Natural killer cell (primary cell): ENCODE data around the gene BCL6. TPM values are rescaled to one million over a fixed set of nuclear protein-coding genes. Genes with fewer than 3 reads are reported as not detected.
A peak's percentile ranks its signal among the peaks of the same experiment; 100 is the strongest.

Experiments used
- ATAC-seq, 3 donors: fragments of 150-1000 bp in 2 of 3; fragments of 200-7000 bp in 1 of 3; cut with Tn5 transposase; 1 replicate in 1 of 3; 2 replicates in 2 of 3; pipeline ENCODE4 v1.10.0; 2021; ENCODE audit warnings: mild to moderate bottlenecking in 2 of 3, moderate library complexity in 2 of 3
- DNase-seq, 2 donors: peaks; one replicate each; pipeline versions ENCODE4 v3.0.0 to v3.0.0-alpha.2; 2013 to 2021; ENCODE audit warnings: mixed read lengths in 1 of 2
- H3K27ac ChIP-seq: one replicate; pipeline ENCODE4 v1.5.1; 2013; ENCODE audit warnings: mild to moderate bottlenecking, low read length
- H3K27me3 ChIP-seq: one replicate; pipeline ENCODE4 v1.6.1; 2013; ENCODE audit warnings: low read length; ENCODE audit not compliant: control insufficient read depth, insufficient read depth
- H3K36me3 ChIP-seq: one replicate; pipeline ENCODE4 v1.6.1; 2013; ENCODE audit warnings: low read length; ENCODE audit not compliant: control insufficient read depth, insufficient read depth
- H3K4me1 ChIP-seq: one replicate; pipeline ENCODE4 v1.6.1; 2013; ENCODE audit warnings: low read length; ENCODE audit not compliant: control insufficient read depth, insufficient read depth
- H3K4me3 ChIP-seq: one replicate; pipeline ENCODE4 v1.5.1; 2013; ENCODE audit warnings: low read length
- H3K9me3 ChIP-seq: one replicate; pipeline ENCODE4 v1.6.1; 2013; ENCODE audit warnings: low read length; ENCODE audit not compliant: control insufficient read depth, insufficient read depth
- H3K27ac Mint-ChIP-seq, 2 donors: one replicate each; pipeline ENCODE4 v1.8.0; 2022; ENCODE audit warnings: mild to moderate bottlenecking in 2 of 2, mixed read lengths in 2 of 2, moderate library complexity in 1 of 2
- H3K27me3 Mint-ChIP-seq, 2 donors: one replicate each; pipeline ENCODE4 v1.8.0; 2022; ENCODE audit warnings: low read depth in 2 of 2, mixed read lengths in 2 of 2
- H3K36me3 Mint-ChIP-seq: one replicate; pipeline ENCODE4 v1.8.0; 2022; ENCODE audit warnings: mixed read lengths
- H3K4me1 Mint-ChIP-seq, 2 donors: one replicate each; pipeline ENCODE4 v1.8.0; 2022; ENCODE audit warnings: mixed read lengths in 2 of 2
- H3K4me3 Mint-ChIP-seq: one replicate; pipeline ENCODE4 v1.8.0; 2022; ENCODE audit warnings: mild to moderate bottlenecking, moderate library complexity, mixed read lengths
- H3K9me3 Mint-ChIP-seq, 2 donors: one replicate each; pipeline ENCODE4 v1.8.0; 2022; ENCODE audit warnings: mixed read lengths in 2 of 2
- WGBS: methylation state at CpG from one replicate; pipeline ENCODE4 v1.1.7; 2013; ENCODE audit warnings: missing lambda C conversion rate; ENCODE audit not compliant: insufficient coverage; 5-methylcytosine and 5-hydroxymethylcytosine counted together
- intact Hi-C: fragments of 100-400 bp; cut with micrococcal nuclease; formaldehyde crosslinking; loops from one replicate; pipeline ENCODE4 v1.14.2; 2022
- total RNA-seq, 4 donors: library from RNA; stranded (reverse); fragments of 120-200 nt in 1 of 4; gene quantifications; one replicate each; pipeline versions ENCODE4 v1.2.3 to v1.2.4, GENCODE V29; 2013 to 2022
- TF ChIP-seq, protein P1 (sequence below): fragments of 200-600 bp; IDR thresholded peaks from one replicate; pipeline ENCODE4 v1.8.0; 2022; ENCODE audit warnings: antibody characterized with exemption

BCL6 gene
- total RNA-seq, 3 donors from 2014 or later (not counting 1 experiment from before 2014, with no cell fraction given) = 41.0 to 59.0 (median 45.2) TPM

DNA sequence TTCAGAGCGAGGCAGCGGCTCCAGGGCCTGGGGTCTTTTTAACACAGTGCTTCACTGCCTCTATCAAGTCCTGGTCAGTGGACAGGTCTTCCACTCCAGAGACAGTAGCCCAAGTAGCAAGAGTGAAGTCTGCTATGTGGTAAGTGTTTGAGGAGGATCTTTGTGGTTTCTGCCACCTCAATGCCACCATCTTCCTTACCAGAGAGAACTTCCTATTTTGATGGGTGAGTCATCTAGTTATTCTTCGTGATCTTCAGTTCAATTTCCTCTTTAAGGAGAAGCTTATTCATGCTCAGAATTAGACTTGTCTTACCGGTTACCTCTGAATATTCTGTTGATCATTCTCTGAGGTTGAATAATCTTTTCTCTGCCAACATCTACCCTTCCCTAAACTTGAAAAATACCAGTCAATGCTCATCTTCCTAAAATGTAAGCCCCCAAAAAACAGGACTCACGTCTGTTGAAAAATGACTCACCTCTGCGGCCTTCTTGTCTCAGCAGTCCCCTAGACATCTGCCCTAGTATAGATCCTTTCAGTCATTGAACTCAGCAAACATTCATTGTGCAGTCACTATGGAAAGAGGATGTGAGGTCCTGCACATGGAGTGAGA, 32.2 kb upstream of the BCL6 start:
- Histone ChIP-seq H3K4me3 (no peak overlapping the region), H3K27ac (peak overlapping the region; percentile 69), H3K4me1 (peaks cover 24% of the 10 kb centered on the region), H3K9me3 (no peaks in the 10 kb centered on the region), H3K36me3 (no peaks in the 10 kb centered on the region), H3K27me3 (no peaks in the 10 kb centered on the region)
- ATAC-seq = peak; percentile 82 to 91 (median 91)
- TF ChIP-seq, protein P1, sequence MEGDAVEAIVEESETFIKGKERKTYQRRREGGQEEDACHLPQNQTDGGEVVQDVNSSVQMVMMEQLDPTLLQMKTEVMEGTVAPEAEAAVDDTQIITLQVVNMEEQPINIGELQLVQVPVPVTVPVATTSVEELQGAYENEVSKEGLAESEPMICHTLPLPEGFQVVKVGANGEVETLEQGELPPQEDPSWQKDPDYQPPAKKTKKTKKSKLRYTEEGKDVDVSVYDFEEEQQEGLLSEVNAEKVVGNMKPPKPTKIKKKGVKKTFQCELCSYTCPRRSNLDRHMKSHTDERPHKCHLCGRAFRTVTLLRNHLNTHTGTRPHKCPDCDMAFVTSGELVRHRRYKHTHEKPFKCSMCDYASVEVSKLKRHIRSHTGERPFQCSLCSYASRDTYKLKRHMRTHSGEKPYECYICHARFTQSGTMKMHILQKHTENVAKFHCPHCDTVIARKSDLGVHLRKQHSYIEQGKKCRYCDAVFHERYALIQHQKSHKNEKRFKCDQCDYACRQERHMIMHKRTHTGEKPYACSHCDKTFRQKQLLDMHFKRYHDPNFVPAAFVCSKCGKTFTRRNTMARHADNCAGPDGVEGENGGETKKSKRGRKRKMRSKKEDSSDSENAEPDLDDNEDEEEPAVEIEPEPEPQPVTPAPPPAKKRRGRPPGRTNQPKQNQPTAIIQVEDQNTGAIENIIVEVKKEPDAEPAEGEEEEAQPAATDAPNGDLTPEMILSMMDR = no peak
- Mint-ChIP-seq H3K9me3 (no peaks in the 10 kb centered on the region), H3K27me3 (no peaks in the 10 kb centered on the region), H3K4me1 (peaks cover 27 to 30% of the 10 kb centered on the region in 2 donors), H3K4me3 (peak overlapping the region; percentile 71), H3K36me3 (no peaks in the 10 kb centered on the region), H3K27ac (peak overlapping the region; percentile 78 to 84)
- intact Hi-C loops = loop anchor here (2.0 kb wide), 1 partner anchor 51 kb away; no protein-coding TSS in a partner anchor
- peak; percentile 38 to 77 for DNase-seq
- 44% methylated on average over 5 of the region's 6 CpGs for WGBS

DNA sequence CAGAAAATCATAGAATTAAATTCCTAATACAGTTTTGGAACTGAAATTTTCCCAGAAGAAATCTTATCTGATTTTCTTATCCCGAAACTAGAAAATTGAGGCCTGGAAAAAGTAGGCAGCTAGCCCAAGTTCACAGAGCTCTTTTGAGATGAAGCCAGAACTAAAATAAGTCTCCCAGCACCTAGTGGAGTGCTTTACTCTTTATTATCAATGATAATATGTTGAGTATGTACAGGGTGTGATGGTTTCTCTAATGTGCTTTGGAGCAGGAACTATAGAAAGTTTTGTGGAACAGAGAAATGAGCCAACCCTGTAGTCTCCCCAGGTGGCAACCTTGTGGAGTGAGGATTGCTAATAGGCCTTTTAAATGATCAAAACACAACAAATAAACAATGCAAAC, 30.3 kb upstream of the BCL6 start:
- no peaks in the 10 kb centered on the region for H3K9me3 ChIP-seq
- ATAC-seq = no peak
- TF ChIP-seq, protein P1 = no peak
- H3K36me3 ChIP-seq = no peaks in the 10 kb centered on the region
- no peaks in the 10 kb centered on the region for H3K36me3 Mint-ChIP-seq
- H3K27me3 Mint-ChIP-seq = no peaks in the 10 kb centered on the region
- DNase-seq = no peak
- H3K4me3 ChIP-seq = no peak overlapping the region
- H3K9me3 Mint-ChIP-seq = no peaks in the 10 kb centered on the region
- peaks cover 27 to 31% of the 10 kb centered on the region in 2 donors for H3K4me1 Mint-ChIP-seq
- H3K27ac Mint-ChIP-seq = no peak overlapping the region
- H3K27ac ChIP-seq = no peak overlapping the region
- H3K27me3 ChIP-seq = no peaks in the 10 kb centered on the region
- H3K4me3 Mint-ChIP-seq = no peak overlapping the region
- 90% methylated on average over 1 of the region's 1 CpG for WGBS
- H3K4me1 ChIP-seq = peaks cover 24% of the 10 kb centered on the region
- intact Hi-C loops = no loop called here

DNA sequence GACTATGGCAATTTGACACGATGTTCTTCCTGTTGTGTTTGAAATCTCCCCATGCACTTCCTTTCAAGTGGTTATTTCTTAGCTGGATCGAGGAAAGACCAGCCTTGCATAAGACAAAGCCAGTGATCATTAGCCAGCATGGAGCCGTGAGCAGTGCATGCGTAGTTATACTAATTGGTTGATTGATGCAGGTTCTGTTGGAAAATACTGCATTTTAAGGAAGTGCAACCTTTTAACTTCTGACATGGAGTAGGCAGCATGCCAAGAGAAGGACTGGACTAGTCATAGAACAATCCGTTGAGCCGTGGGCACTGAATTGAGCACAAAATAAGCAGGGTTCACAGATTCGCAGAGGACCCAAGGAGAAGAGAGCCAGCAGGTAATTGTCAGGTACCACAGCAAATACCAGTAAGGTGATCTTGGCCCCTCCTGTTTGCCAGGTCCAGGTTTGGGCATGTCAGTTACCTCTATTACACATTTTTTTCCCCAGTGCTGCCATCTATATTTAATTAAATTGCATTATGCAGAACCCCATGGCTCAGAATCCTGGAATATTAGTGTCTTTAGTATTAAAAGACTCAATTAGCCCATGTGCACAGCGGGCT, 29.0 kb upstream of the BCL6 start:
- Histone ChIP-seq H3K4me3 (no peak overlapping the region), H3K27me3 (no peaks in the 10 kb centered on the region), H3K4me1 (peaks cover 22% of the 10 kb centered on the region), H3K36me3 (no peaks in the 10 kb centered on the region), H3K27ac (peak overlapping the region; percentile 3), H3K9me3 (no peaks in the 10 kb centered on the region)
- TF ChIP-seq, protein P1 = no peak
- Mint-ChIP-seq H3K27me3 (no peaks in the 10 kb centered on the region), H3K4me1 (peaks cover 23 to 35% of the 10 kb centered on the region in 2 donors), H3K36me3 (no peaks in the 10 kb centered on the region), H3K27ac (no peak overlapping the region), H3K9me3 (no peaks in the 10 kb centered on the region), H3K4me3 (no peak overlapping the region)
- ATAC-seq = no peak
- intact Hi-C loops = no loop called here
- WGBS = 61% methylated on average over 7 of the region's 8 CpGs
- peak in 1 of 2 donors; percentile 19 for DNase-seq
